NCI-H345 treated with DMSO at 0.1 percent for 48 hours (cell line): Measurements from ENCODE around the gene MRTFA.
"Not testable (repeated sequence)": the region's sequence is repeated elsewhere in the genome, so short reads cannot be mapped to it uniquely, and the experiment has no call there.

Experiments
- DNase-seq: peaks from one replicate; lab custom pipeline; 2025; ENCODE audit not compliant: unreplicated experiment; lab: John Stamatoyannopoulos, UW

The MRTFA gene

GRCh38 chr22:40636380-40637182 lies at the start of gene MRTFA:
Gene MRTFA, minus strand, starts transcription at chr22:40636719.
- peak; percentile 94 for DNase-seq

DNA sequence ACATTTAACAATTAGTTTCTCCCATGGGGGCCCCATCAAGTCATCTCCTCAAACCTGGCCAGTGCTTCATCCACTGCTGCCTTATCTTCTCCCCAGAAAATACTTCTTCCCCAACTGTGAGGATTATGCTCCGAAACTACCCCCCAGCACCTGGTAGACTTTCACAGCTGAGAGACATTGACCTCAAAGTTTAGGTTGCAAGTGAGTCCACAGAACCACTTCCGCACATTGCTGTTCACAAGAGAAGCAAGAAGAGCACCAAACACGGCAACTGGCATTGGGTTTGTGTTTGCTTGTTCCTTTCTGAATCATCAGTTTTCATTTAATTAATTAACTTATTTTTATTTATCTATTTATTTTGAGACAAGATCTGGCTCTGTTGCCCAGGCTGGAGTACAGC lies 48.9 kb upstream of the MRTFA start:
- DNase-seq: no peak

GRCh38 chr22:40684728-40685127 lies 48.2 kb upstream of the MRTFA start:
- no peak for DNase-seq

DNA sequence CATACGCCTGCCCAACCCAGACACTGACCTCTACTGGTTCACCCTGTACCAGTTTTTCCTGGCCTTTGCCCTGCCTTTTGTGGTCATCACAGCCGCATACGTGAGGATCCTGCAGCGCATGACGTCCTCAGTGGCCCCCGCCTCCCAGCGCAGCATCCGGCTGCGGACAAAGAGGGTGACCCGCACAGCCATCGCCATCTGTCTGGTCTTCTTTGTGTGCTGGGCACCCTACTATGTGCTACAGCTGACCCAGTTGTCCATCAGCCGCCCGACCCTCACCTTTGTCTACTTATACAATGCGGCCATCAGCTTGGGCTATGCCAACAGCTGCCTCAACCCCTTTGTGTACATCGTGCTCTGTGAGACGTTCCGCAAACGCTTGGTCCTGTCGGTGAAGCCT lies 44.9 kb upstream of the MRTFA start:
- DNase-seq: no peak

DNA sequence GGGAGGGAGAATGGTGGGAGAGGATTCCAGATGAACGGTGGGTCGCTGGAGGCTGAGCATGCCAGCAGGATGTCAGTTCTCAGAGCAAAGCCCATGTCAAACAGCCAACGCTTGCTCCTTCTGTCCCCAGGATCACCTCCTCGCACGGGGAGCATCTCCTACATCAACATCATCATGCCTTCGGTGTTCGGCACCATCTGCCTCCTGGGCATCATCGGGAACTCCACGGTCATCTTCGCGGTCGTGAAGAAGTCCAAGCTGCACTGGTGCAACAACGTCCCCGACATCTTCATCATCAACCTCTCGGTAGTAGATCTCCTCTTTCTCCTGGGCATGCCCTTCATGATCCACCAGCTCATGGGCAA lies 44.3 kb upstream of the MRTFA start:
- no peak for DNase-seq

- no peak for DNase-seq
Measured at GRCh38 chr22:40679964-40680818, 43.7 kb upstream of the MRTFA start.

DNA sequence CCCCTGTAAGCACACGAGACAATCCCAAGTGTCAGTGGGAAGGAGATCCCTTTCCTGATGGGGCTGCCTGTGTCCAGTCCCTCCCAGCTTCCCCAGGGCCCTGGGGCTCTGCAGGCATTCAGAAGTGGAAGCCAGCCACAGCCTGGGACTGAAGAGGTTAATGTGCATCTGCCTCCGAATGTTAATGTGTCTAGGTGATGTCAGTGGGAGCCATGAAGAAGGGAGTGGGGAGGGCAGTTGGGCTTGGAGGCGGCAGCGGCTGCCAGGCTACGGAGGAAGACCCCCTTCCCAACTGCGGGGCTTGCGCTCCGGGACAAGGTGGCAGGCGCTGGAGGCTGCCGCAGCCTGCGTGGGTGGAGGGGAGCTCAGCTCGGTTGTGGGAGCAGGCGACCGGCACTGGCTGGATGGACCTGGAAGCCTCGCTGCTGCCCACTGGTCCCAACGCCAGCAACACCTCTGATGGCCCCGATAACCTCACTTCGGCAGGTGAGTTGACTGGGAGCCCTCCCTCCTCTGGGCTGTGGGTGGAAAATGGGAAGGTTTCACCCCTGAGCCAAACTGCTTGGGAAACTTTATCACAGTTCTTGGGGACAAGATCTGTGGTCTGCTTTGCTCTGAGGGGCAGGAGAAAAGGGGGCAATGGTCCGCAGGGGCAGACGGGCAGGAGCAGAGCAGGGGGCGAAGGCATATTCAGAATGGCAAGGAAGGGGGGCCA lies 42.9 kb upstream of the MRTFA start, which contains the start of gene MCHR1:
Gene MCHR1, plus strand, starts transcription at position 236 of the 715 bp plus-strand sequence. Its CDS starts 169 bp downstream, at position 405.
- no peak for DNase-seq

GRCh38 chr22:40678493-40679248 lies 42.2 kb upstream of the MRTFA start:
- no peak for DNase-seq

DNA sequence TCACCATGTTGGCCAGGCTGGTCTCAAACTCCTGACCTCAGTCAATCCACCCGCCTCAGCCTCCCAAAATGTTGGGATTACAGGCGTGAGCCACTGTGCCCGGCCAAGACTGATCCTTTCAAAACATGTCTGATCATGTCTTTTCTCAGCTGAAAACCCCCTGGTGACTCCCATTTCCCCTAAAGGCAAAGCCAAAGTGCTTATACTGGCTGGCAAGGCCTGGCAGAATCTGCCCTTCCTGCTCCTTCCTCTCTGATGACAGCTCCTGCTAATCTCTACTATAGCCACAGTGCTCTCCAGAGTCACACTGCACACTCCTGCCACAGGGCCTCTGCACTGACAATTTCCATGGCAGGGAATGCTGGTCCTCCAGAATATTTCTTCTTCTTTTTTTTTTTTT lies 40.1 kb upstream of the MRTFA start:
- DNase-seq: no peak

DNA sequence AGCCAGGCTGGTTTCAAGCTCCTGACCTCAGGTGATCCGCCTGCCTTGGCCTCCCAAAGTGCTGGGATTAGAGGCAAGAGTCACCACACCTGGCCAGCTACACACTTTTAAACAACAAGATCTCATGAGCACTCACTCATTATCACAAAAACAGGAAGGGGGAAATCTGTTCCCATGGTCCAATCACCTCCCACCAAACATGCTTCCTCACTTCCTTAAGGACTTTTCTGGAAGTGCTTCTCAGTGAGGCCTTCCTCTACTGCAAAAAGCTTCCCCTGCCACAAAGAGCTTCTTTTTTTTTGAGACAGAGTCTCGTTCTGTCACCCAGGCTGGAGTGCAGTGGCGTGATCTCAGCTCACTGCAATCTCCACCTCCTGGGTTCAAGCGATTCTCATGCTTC lies 39.6 kb upstream of the MRTFA start:
- DNase-seq: not testable (repeated sequence)

DNA sequence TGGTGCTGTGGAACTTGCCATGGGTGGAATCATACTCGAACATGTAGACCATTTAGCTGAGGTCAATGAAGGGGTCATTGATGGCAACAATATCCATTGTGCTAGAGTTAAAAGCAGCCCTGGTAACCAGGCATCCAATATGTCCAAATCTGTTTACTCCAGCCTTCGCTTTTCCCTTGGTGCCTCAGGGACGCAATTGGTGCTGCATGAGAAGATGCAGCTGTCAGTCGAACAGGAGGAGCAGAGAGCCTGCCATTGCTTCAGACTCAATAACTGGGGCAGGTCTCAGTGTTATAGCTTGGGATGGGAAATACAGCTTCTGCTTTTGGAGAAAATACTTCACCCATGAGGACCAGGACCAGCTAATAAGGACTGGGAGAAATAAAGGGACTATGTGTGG lies 37.8 kb upstream of the MRTFA start:
- no peak for DNase-seq

GRCh38 chr22:40673017-40673416 lies 36.5 kb upstream of the MRTFA start:
- DNase-seq: no peak

GRCh38 chr22:40671796-40672360 lies 35.4 kb upstream of the MRTFA start:
- DNase-seq: no peak

GRCh38 chr22:40671369-40671768 lies 34.9 kb upstream of the MRTFA start:
- DNase-seq: no peak

- no peak for DNase-seq
Measured at GRCh38 chr22:40670058-40670457, 33.5 kb upstream of the MRTFA start.

GRCh38 chr22:40668611-40669411 lies 32.3 kb upstream of the MRTFA start:
- no peak for DNase-seq

GRCh38 chr22:40666151-40666848 lies 29.8 kb upstream of the MRTFA start:
- DNase-seq: no peak

DNA sequence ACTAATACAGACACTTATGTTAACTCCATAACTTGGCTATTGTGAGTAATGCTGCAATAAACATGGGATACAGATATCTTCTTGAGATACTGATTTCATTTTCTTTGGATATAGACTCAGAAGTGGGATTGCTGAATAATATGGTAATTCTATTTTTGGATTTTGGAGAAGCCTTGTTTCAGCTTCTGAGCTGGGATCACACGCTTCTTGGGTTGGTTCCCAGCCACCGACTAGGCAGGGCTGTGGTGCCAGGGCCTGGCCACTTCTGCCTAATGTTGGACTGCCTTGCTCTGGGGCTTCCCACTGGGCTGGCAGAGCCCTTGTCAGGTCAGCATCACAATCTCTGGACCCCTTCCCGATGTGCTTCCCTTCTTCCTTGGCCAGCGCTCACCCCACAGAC lies 28.8 kb upstream of the MRTFA start:
- DNase-seq: no peak

- no peak for DNase-seq
Measured at GRCh38 chr22:40661671-40662070, 25.2 kb upstream of the MRTFA start.
